CD4-positive, alpha-beta T cell treated with Interleukin-6 at 100 ng/mL for 8 hours (primary cell): ENCODE measurements around the gene MLLT3.
"Not testable (repeated sequence)": the region's sequence is repeated elsewhere in the genome, so short reads cannot be mapped to it uniquely, and the experiment has no call there.

ENCODE experiments used
- DNase-seq: peaks from one replicate; pipeline ENCODE4 v3.0.0-alpha.2; 2020; ENCODE audit warnings: mixed read lengths, low spot score

The MLLT3 gene

GRCh38 chr9:20597862-20598261, 24.4 kb downstream of the MLLT3 start:
- DNase-seq, result no peak

- DNase-seq, result no peak
Observed at GRCh38 chr9:20594608-20595007, 27.7 kb downstream of the MLLT3 start.

GRCh38 chr9:20593537-20593936, 28.8 kb downstream of the MLLT3 start:
- no peak for DNase-seq

- DNase-seq, result no peak
Observed at GRCh38 chr9:20593105-20593504, 29.2 kb downstream of the MLLT3 start.

GRCh38 chr9:20592673-20593072, 29.6 kb downstream of the MLLT3 start:
- no peak for DNase-seq

GRCh38 chr9:20591223-20591622, 31.1 kb downstream of the MLLT3 start:
- DNase-seq, result no peak

GRCh38 chr9:20584968-20585643, 37.2 kb downstream of the MLLT3 start:
- no peak for DNase-seq

- DNase-seq, result not testable (repeated sequence)
Observed at GRCh38 chr9:20583088-20583487, 39.2 kb downstream of the MLLT3 start.

GRCh38 chr9:20582150-20582549, 40.1 kb downstream of the MLLT3 start:
- DNase-seq, result no peak

- no peak for DNase-seq
Observed at GRCh38 chr9:20580673-20581072, 41.6 kb downstream of the MLLT3 start.

GRCh38 chr9:20579524-20580314, 42.6 kb downstream of the MLLT3 start:
- DNase-seq, result no peak

- DNase-seq, result no peak
Observed at GRCh38 chr9:20573023-20573422, 49.3 kb downstream of the MLLT3 start.

- no peak for DNase-seq
Observed at GRCh38 chr9:20570756-20571155, 51.5 kb downstream of the MLLT3 start.

- DNase-seq, result no peak
Observed at GRCh38 chr9:20570087-20570486, 52.2 kb downstream of the MLLT3 start.

GRCh38 chr9:20569525-20569924, 52.8 kb downstream of the MLLT3 start:
- no peak for DNase-seq

- no peak for DNase-seq
Observed at GRCh38 chr9:20568400-20568799, 53.9 kb downstream of the MLLT3 start.

GRCh38 chr9:20566401-20566800, 55.9 kb downstream of the MLLT3 start:
- DNase-seq, result no peak

GRCh38 chr9:20564650-20565049, 57.6 kb downstream of the MLLT3 start:
- DNase-seq, result no peak

- DNase-seq, result no peak
Observed at GRCh38 chr9:20563917-20564316, 58.4 kb downstream of the MLLT3 start.

- no peak for DNase-seq
Observed at GRCh38 chr9:20562051-20562450, 60.2 kb downstream of the MLLT3 start.

- DNase-seq, result no peak
Observed at GRCh38 chr9:20561531-20561930, 60.8 kb downstream of the MLLT3 start.

GRCh38 chr9:20559231-20559890, 62.9 kb downstream of the MLLT3 start:
- DNase-seq, result no peak

- DNase-seq, result no peak
Observed at GRCh38 chr9:20558566-20559016, 63.7 kb downstream of the MLLT3 start.
